NCI-H748 (cell line): ENCODE results near the gene ADAM17.

Experiments
- DNase-seq: peaks from one replicate; lab custom pipeline; 2025; ENCODE audit not compliant: unreplicated experiment; lab: John Stamatoyannopoulos, UW

ADAM17 gene

GRCh38 chr2:9474361-9475057 lies 81.1 kb downstream of the ADAM17 start, which contains the start of gene IAH1:
Gene IAH1, plus strand, starts transcription at chr2:9474551. Its CDS starts 16 bp downstream, at chr2:9474567.
- peak; percentile 71 for DNase-seq

GRCh38 chr2:9473985-9474360 lies 81.7 kb downstream of the ADAM17 start:
- DNase-seq = peak; percentile 46

- peak; percentile 31 for DNase-seq
These were observed 82.2 kb downstream of the ADAM17 start for GRCh38 chr2:9473308-9473984.

GRCh38 chr2:9472511-9472910 lies 83.1 kb downstream of the ADAM17 start:
- DNase-seq = no peak

GRCh38 chr2:9471206-9471605 lies 84.4 kb downstream of the ADAM17 start:
- DNase-seq = no peak

- DNase-seq = no peak
These were observed 87.9 kb downstream of the ADAM17 start for GRCh38 chr2:9467687-9468086.

GRCh38 chr2:9466147-9466683 lies 89.4 kb downstream of the ADAM17 start:
- no peak for DNase-seq

- no peak for DNase-seq
These were observed 90.5 kb downstream of the ADAM17 start for GRCh38 chr2:9465170-9465569.

- no peak for DNase-seq
These were observed 92.0 kb downstream of the ADAM17 start for GRCh38 chr2:9463698-9464034.

GRCh38 chr2:9462886-9463697 lies 92.5 kb downstream of the ADAM17 start:
- peak; percentile 75 for DNase-seq

- peak; percentile 24 for DNase-seq
These were observed 93.3 kb downstream of the ADAM17 start for GRCh38 chr2:9462313-9462712.

GRCh38 chr2:9461079-9461478 lies 94.6 kb downstream of the ADAM17 start:
- no peak for DNase-seq

- no peak for DNase-seq
These were observed 95.1 kb downstream of the ADAM17 start for GRCh38 chr2:9460441-9461017.

- DNase-seq = no peak
These were observed 104.4 kb downstream of the ADAM17 start for GRCh38 chr2:9451231-9451630.

- DNase-seq = no peak
These were observed 110.5 kb downstream of the ADAM17 start for GRCh38 chr2:9445089-9445488.

GRCh38 chr2:9443526-9443925 lies 112.1 kb downstream of the ADAM17 start:
- no peak for DNase-seq

- no peak for DNase-seq
These were observed 114.1 kb downstream of the ADAM17 start for GRCh38 chr2:9441556-9441955.

GRCh38 chr2:9440058-9440727 lies 115.4 kb downstream of the ADAM17 start:
- no peak for DNase-seq

- no peak for DNase-seq
These were observed 116.1 kb downstream of the ADAM17 start for GRCh38 chr2:9439536-9439935.
